Glutamatergic neuron (in vitro differentiated cells): ENCODE measurements around the gene AP3B2. TPM values are rescaled to one million over a fixed set of nuclear protein-coding genes. Genes with fewer than 3 reads are reported as not detected.

Source experiments
- DNase-seq: peaks from one replicate; pipeline ENCODE4 v3.0.0; 2022
- H3K27ac Mint-ChIP-seq: one replicate; pipeline ENCODE4 v1.8.0; 2020; ENCODE audit warnings: mild to moderate bottlenecking, mixed read lengths, inconsistent platforms; ENCODE audit not compliant: unreplicated experiment
- H3K27me3 Mint-ChIP-seq: one replicate; pipeline ENCODE4 v1.8.0; 2020; ENCODE audit warnings: mild to moderate bottlenecking, moderate library complexity, mixed read lengths, inconsistent platforms; ENCODE audit not compliant: unreplicated experiment
- H3K36me3 Mint-ChIP-seq: one replicate; pipeline ENCODE4 v1.8.0; 2020; ENCODE audit warnings: mild to moderate bottlenecking, mixed read lengths, inconsistent platforms; ENCODE audit not compliant: unreplicated experiment
- H3K4me1 Mint-ChIP-seq: one replicate; pipeline ENCODE4 v1.8.0; 2020; ENCODE audit warnings: mild to moderate bottlenecking, low read depth, mixed read lengths, inconsistent platforms; ENCODE audit not compliant: unreplicated experiment
- H3K4me3 Mint-ChIP-seq: one replicate; pipeline ENCODE4 v1.8.0; 2020; ENCODE audit warnings: mild to moderate bottlenecking, mixed read lengths, inconsistent platforms; ENCODE audit not compliant: unreplicated experiment
- H3K9me3 Mint-ChIP-seq: one replicate; pipeline ENCODE4 v1.8.0; 2020; ENCODE audit warnings: mild to moderate bottlenecking, moderate library complexity, mixed read lengths, inconsistent platforms; ENCODE audit not compliant: unreplicated experiment
- CTCF ChIP-seq: fragments of 200-600 bp; sonication (generic); IDR thresholded peaks from one replicate; pipeline ENCODE4 v1.5.0; 2021; ENCODE audit not compliant: partially characterized antibody, unreplicated experiment
- total RNA-seq: library from RNA; stranded (reverse); fragmentation: NEBNext Ultra II Directional; extraction: Animal tissue kit (Norgen Biotek cat#: 25700); gene quantifications from one replicate; pipeline ENCODE4 v1.2.1, GENCODE V29; 2021; ENCODE audit not compliant: unreplicated experiment

Gene AP3B2
- total RNA-seq, 1 donor from 2014 or later: 218 TPM

GRCh38 chr15:82698711-82699345, 10.8 kb downstream of the AP3B2 start:
- H3K4me1 Mint-ChIP-seq: peaks cover 3% of the 10 kb centered on the region
- H3K36me3 Mint-ChIP-seq: peaks cover 4% of the 10 kb centered on the region
- TF ChIP-seq CTCF: no peak
- H3K27me3 Mint-ChIP-seq: peaks cover 5% of the 10 kb centered on the region
- no peak overlapping the region for H3K4me3 Mint-ChIP-seq
- H3K9me3 Mint-ChIP-seq: no peaks in the 10 kb centered on the region
- no peak overlapping the region for H3K27ac Mint-ChIP-seq
- DNase-seq: no peak

- Mint-ChIP-seq H3K9me3 (no peaks in the 10 kb centered on the region), H3K4me1 (peaks cover 3% of the 10 kb centered on the region), H3K27me3 (peaks cover 5% of the 10 kb centered on the region), H3K4me3 (no peak overlapping the region), H3K27ac (no peak overlapping the region), H3K36me3 (peaks cover 4% of the 10 kb centered on the region)
- no peak for TF ChIP-seq CTCF
- no peak for DNase-seq
Measured at GRCh38 chr15:82697735-82698407, 11.8 kb downstream of the AP3B2 start.

GRCh38 chr15:82692171-82692570, 17.5 kb downstream of the AP3B2 start:
- Mint-ChIP-seq H3K27me3 (peaks cover under 1% of the 10 kb centered on the region), H3K27ac (no peak overlapping the region), H3K36me3 (peaks cover 6% of the 10 kb centered on the region), H3K4me3 (no peak overlapping the region), H3K4me1 (no peaks in the 10 kb centered on the region), H3K9me3 (peaks cover 2% of the 10 kb centered on the region)
- DNase-seq: no peak
- TF ChIP-seq CTCF: no peak

- no peak for DNase-seq
- Mint-ChIP-seq H3K27ac (no peak overlapping the region), H3K36me3 (peaks cover 5% of the 10 kb centered on the region), H3K9me3 (peaks cover 2% of the 10 kb centered on the region), H3K4me1 (no peaks in the 10 kb centered on the region), H3K4me3 (no peak overlapping the region), H3K27me3 (no peaks in the 10 kb centered on the region)
- no peak for TF ChIP-seq CTCF
Measured at GRCh38 chr15:82689147-82689546, 20.5 kb downstream of the AP3B2 start.

GRCh38 chr15:82688691-82689090, 21.0 kb downstream of the AP3B2 start:
- Mint-ChIP-seq H3K4me3 (no peak overlapping the region), H3K9me3 (peaks cover 2% of the 10 kb centered on the region), H3K27me3 (no peaks in the 10 kb centered on the region), H3K4me1 (no peaks in the 10 kb centered on the region), H3K36me3 (peaks cover 5% of the 10 kb centered on the region), H3K27ac (no peak overlapping the region)
- DNase-seq: no peak
- TF ChIP-seq CTCF: no peak
